Amniotic epithelial cell (primary cell): Measurements from ENCODE around the gene PTCSC3.
"Not testable (repeated sequence)": the region's sequence is repeated elsewhere in the genome, so short reads cannot be mapped to it uniquely, and the experiment has no call there.

Source experiments
- DNase-seq: peaks from one replicate; pipeline ENCODE4 v3.0.0-alpha.2; 2010; ENCODE audit warnings: low read depth

The PTCSC3 gene

DNA sequence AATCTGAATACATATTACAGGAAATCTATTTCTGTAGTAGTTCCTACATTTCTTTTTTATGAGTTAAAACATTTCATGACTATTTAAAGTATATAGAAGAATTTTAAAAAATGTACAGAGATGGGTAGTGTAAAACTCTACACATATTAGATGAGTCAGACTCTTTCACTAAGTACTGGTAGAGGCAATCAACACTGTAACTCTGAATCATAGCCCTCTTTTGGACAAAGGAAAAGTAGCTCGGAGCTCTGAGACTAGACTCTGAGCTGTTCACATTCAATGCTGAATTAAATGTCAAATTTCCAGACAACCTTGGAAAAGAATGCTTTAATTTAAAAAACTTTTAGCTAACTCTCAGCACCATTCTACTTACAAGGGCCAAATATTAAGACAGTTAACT is 3.4 kb downstream of the PTCSC3 start:
- DNase-seq = no peak

- DNase-seq = no peak
Measured at GRCh38 chr14:36171607-36172006, 4.9 kb downstream of the PTCSC3 start.

- DNase-seq = no peak
Measured at GRCh38 chr14:36167431-36167830, 9.1 kb downstream of the PTCSC3 start.

DNA sequence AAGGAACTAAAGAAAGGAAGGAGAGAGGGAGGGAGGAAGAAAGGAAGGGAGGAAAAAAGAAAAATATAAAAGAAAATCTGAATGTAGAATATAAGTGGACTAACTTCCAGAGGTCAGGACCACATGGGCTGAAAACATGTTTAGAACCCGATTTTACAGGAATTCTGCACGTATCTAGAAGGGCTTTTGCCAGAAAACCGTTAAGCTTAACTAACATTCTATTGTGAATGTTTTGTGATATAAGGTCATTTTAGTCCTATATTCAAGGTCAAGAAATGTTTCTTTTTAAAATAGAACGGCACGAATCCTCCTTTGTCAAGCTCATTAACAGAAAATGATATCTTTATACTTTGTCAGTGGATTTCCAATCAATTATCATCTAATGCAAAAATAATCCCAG is 13.1 kb downstream of the PTCSC3 start:
- DNase-seq = no peak

DNA sequence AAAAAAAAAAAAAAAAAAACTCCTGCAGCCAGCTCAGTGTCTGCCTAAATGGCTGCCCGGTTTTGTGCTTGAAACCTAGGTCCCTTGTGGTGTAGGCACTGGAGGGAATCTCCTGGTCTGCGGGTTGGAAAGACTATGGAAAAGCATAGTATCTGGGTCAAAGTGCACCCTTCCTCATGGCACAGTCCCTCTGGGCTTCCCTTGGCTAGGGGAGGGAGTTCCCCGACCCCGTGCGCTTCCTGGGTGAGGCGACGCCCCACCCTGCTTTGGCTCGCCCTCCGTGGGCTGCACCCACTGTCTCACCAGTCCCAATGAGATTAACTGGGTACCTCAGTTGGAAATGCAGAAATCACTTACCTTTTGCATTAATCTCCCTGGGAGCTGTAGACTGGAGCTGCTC is 14.3 kb downstream of the PTCSC3 start:
- DNase-seq = no peak

- no peak for DNase-seq
Measured at GRCh38 chr14:36161776-36162175, 14.7 kb downstream of the PTCSC3 start.

- DNase-seq = no peak
Measured at GRCh38 chr14:36151335-36151734, 25.2 kb downstream of the PTCSC3 start.

DNA sequence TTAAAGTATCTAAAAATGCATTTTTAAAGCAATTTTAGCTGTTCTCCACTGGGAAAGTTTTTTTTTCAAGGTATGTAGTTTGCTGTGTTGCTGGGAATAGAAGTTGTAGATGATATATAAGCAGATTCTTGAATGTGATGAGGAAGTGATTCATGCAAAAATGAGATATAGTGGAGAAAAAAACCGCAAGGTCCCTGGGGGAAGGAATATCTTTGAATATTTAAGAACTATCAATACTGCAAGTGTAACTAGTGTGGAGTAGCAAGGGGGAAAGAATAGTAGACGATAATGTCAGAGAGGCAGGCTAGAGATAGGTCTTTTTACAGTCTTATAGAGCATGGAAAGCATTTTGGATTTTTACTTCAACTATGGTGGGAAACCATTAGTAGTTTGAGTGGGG is 42.5 kb downstream of the PTCSC3 start:
- no peak for DNase-seq

GRCh38 chr14:36132826-36133225 is 43.7 kb downstream of the PTCSC3 start:
- no peak for DNase-seq

DNA sequence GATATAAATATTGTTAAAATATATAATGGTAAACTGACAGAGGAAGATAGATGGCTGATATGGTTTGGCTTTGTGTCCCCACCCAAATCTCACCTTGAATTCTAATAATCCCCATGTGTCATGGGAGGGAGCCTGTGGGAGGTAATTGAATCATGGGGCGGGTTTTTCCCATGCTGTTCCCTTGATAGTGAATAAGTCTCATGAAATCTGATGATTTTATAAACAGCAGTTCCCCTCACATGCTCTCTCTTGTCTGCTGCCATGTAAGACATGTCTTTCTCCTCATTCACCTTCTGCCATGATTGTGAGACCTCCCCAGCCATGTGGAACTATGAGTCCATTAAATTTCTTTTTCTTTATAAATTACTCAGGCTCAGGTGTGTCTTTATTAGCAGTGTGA is 46.3 kb downstream of the PTCSC3 start:
- DNase-seq = no peak

- no peak for DNase-seq
Measured at GRCh38 chr14:36129181-36129580, 47.3 kb downstream of the PTCSC3 start.

DNA sequence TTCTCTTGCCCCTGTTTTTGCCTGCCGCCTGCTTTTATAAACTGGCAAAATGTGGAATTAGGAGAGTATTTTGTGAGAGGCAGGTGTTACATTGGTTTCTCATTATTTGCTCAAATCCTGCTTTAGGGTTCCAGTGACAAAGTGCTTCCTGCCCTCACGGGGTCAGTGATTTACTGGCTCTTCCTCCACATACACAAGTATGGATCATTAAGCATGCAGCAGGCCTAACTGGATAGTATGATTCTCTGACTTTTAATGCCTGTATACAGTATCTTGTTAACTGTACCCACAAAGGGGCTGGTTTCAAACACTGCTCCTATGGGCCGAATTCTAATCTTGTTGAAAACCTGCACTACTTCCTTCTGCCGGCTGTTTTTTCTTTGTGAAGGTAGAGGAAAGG is 63.2 kb downstream of the PTCSC3 start:
- no peak for DNase-seq

- no peak for DNase-seq
Measured at GRCh38 chr14:36111822-36112583, 64.5 kb downstream of the PTCSC3 start.

- DNase-seq = no peak
Measured at GRCh38 chr14:36105401-36105800, 71.1 kb downstream of the PTCSC3 start.

- DNase-seq = not testable (repeated sequence)
Measured at GRCh38 chr14:36104258-36104657, 72.3 kb downstream of the PTCSC3 start.

GRCh38 chr14:36099619-36100018 is 76.9 kb downstream of the PTCSC3 start:
- no peak for DNase-seq

DNA sequence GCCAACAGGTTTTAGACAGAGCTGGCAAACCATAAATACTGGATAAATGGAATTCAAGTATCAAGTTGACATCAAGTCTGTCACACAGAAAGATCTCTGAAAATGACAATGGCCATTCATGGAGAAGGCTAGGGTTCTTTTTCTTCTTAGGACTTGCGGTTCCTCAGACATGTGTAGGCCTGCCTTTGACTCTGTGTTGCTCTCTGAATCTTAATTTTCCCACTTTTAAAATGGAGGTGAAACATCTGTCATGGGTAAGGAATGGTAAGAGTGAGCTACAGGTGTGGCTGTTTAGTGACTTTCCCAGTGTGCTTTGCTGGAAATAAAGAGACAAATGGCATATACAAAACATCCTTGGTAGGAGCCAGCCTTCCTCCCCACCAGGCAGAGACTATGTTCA is 79.2 kb downstream of the PTCSC3 start:
- DNase-seq = no peak

- DNase-seq = no peak
Measured at GRCh38 chr14:36096090-36096489, 80.4 kb downstream of the PTCSC3 start.

DNA sequence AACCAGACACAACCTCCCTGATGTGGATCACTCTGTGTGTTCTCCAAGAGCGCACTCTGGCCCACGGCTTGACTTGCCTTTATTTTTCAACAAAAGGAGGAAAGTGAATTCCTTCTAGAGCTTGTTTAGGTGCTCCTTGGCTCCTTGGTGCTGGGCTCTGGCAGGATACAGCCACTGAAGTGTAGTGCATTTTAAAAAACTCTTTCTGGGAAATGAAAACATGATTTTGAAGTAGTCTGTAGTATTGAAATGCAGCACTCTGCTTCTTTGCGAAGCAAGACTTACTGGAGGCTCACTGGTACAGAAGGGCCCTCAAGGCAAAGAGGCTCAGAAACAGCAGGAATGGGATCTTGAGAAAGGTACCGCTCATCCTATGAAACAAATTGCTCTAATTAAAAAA is 81.6 kb downstream of the PTCSC3 start:
- DNase-seq = no peak

- DNase-seq = peak; percentile 9
Measured at GRCh38 chr14:36091096-36091495, 85.4 kb downstream of the PTCSC3 start.

DNA sequence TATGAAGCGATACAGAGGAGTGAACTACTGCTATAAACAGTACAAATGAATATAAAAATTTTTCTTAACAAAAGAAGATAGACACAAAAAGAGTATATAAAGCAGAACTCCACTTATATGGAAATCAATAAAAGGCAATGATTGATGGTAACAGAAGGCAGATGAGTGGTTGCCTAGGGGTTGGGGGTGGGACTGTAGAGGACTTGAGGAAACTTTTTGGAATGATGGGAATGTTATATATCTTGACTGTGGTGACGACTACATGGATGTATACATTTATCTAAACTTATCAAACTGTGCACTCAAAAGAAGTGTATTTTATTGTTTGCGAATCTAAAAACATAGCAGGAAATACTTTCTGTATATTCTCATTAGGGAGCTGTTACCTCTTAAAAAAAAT is 89.1 kb downstream of the PTCSC3 start:
- no peak for DNase-seq

DNA sequence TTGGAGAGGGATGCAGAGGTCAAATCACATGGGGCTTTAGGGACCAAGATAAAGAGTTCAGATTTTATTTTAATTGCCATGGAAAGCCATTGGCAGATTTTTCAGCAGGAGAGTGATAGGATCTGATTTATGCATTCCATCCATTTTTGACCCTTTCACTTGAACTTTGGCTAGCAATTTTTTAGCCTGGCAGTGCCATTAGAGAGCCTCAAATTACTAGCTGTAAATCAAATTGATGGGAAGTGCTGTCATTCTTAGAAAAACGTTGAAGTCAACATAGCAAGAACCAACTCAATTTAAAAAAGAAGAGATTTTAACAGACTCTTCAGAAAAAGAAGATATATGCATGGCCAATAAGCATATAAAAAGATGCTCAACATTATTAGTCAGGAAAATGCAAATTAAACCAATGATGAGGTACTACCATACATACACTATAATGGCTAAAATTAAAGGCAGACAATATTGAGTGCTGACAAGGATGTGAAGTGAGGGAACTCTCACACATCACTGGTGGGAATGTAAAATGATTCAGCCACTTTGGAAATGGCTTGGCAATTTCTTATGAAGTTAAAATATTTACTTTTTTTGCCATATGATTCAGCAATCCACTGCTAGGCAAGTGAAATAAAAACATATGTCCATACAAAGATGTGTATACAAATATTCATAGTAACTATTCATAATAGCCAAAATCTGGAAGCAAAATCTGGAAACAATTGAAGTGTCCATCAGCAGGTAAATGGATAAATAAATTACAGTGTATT is 89.7 kb downstream of the PTCSC3 start:
- no peak for DNase-seq

DNA sequence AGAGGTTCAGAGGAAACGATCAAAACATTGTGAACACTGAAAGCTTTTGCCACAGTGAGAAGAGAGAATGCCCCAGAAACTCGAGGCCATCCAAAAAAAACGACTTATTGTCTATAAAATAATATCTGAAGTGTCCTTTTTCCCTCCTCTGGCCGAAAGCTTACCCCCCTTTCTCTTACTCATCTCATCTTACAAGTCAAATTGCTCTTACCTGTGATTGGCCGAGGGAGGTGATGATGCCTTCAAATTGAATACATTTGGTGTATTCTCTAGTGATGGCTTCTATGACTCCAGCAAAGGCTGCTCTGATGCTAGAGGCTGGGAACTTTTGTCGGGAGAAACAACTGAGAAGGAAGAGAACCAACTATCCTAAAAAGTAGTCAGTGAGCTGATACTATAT is 90.7 kb downstream of the PTCSC3 start:
- no peak for DNase-seq
